ENCODE data around the gene ZBTB7B. TPM values are rescaled to one million over a fixed set of nuclear protein-coding genes. Genes with fewer than 3 reads are reported as not detected.

Gene ZBTB7B
- total RNA-seq, 5 donors from 2014 or later (not counting 1 experiment from before 2014, with no cell fraction given), result 39.6 to 68.4 (median 51.7) TPM

DNA sequence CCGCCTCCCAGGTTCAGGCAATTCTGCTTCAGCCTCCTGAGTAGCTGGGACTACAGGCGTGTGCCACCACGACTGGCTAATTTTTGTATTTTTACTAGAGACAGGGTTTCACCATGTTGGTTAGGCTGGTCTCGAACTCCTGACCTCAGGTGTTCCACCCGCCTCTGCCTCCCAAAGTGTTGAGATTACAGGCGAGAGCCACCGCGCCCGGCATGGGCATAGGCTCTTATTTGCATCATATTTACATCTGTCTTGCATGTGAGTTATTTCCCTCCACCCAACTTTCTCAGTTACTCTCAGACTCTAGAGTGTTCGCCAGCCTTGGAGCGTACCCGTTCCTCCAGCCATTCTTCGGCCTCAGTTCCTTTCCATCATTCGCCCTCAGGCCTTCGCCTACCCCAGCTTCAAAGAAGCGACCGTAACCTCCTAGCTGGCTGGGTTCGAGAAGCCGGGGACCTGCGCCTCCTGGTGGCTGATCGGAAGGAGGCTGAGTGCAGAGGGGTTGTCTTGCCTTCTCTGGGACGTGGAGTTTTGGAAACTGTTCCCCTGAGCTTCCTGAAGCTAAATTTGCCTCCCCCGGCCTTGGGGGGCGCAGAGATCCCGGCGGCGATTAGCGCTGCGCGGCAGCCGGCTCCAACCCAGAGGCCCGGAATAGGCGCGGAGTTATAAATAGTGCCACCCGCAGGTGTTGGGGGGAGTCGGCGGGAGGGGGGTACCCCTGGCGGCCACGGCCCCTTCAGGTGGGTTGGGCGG, 3.6 kb upstream of the ZBTB7B start:
- Mint-ChIP-seq H3K4me1 (peaks cover 27 to 33% (median 33%) of the 10 kb centered on the region in 3 donors), H3K27ac (peak overlapping the region; percentile 88 to 91), H3K9me3 (no peaks in the 10 kb centered on the region), H3K36me3 (no peaks in the 10 kb centered on the region), H3K27me3 (no peaks in the 10 kb centered on the region), H3K4me3 (peak overlapping the region; percentile 68 to 89 (median 81))
- WGBS (ENCODE audit: insufficient coverage), result 14% methylated on average over 31 of the region's 40 CpGs
- Histone ChIP-seq H3K4me3 (ENCODE audit: control insufficient read depth in 1 of 2, extremely low read depth in 1 of 2, low read length in 1 of 2) (peak overlapping the region; percentile 64 to 97), H3K27ac (ENCODE audit: low read length) (peak overlapping the region; percentile 95), H3K36me3 (ENCODE audit: control insufficient read depth in 2 of 2, extremely low read depth in 1 of 2, insufficient read depth in 1 of 2, low read length in 1 of 2) (no peaks in the 10 kb centered on the region), H3K9me3 (no peaks in the 10 kb centered on the region), H3K4me1 (ENCODE audit: control insufficient read depth in 1 of 2, extremely low read depth in 1 of 2, insufficient read depth in 2 of 2, low read length in 2 of 2) (peaks cover 9 to 61% of the 10 kb centered on the region in 2 experiments), H3K27me3 (replicated peaks in 1 of 2; ENCODE audit: control insufficient read depth in 2 of 2, extremely low read depth in 1 of 2, insufficient read depth in 2 of 2, low read length in 1 of 2) (no peaks in the 10 kb centered on the region)
- peak in 27 of 35 experiments; percentile 32 to 76 (median 54) for DNase-seq
- ChIA-PET POLR2A (no interaction called here), CTCF (interaction anchor here (0.6 to 2.1 kb wide), 14 partner anchors 8 to 956 kb away, joined by 3 to 29 read pairs (median 4); partner anchors contain the start of genes FLAD1 (in 1 of the 2) and PBXIP1 (in 1 of the 2))
- peak in 1 of 4 experiments; percentile 3 for ATAC-seq (replicated peaks in 1 of 4)

DNA sequence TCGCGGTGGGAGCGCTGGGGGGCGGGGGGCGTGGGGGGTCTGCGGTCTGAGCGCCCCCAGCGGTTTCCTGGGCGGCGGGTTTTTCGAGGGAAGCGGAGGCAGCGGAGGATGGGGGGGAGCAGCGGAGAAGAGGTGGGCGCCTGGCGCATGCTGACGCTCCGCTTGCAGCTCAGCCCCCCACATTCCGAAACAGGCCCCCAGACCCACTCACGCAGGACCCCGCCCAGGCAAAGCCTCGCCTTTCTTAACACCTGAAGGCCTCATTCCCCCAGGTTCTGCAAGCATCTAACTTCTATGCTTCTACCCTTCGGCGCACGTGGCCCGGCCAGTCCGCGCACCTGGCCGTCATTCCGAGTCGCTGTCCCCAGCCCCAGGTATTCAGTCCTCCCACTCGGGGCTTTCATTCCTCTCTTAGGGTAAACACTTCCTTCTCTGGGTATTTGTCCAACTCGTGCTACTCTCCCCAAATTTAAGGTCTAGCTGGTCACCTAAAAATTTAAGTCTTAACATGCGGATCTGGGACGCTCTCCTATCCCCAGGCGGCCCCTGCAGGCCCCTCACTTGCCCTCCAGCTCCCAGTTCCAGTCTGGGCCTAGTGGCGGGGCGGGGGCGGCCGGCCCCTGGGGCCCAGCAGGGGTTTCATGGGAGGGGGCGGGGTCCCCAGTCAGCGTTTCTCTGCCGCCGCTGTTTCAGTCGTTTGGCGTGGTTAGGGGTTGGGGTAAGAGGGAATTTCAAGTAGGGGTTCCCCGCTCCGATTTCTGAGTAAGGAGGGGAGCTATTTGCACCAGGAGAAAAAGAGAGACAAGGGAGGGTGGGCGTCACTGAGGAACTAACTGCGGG, 2.8 kb upstream of the ZBTB7B start:
- DNase-seq, result peak in 5 of 35 experiments; percentile 30 to 72 (median 39)
- H3K9me3 ChIP-seq, result no peaks in the 10 kb centered on the region
- peaks cover 35 to 41% (median 41%) of the 10 kb centered on the region in 3 donors for H3K4me1 Mint-ChIP-seq
- ChIA-PET CTCF (interaction anchor here (0.5 to 2.1 kb wide), 13 partner anchors 9 to 1013 kb away, joined by 3 to 29 read pairs (median 5); partner anchors contain the start of genes FLAD1 (in 1 of the 2), PBXIP1 (in 1 of the 2) and RAB13 (in 1 of the 2)), POLR2A (interaction anchor here in 1 of 2 donors (0.6 to 0.7 kb wide), 3 partner anchors 21 to 47 kb away, joined by 3 to 4 read pairs (median 3); no protein-coding TSS in a partner anchor)
- 2% methylated on average over 29 of the region's 50 CpGs for WGBS (ENCODE audit: insufficient coverage)
- H3K27ac ChIP-seq (ENCODE audit: low read length), result peak overlapping the region; percentile 95
- peaks cover 17 to 69% of the 10 kb centered on the region in 2 experiments for H3K4me1 ChIP-seq (ENCODE audit: control insufficient read depth in 1 of 2, extremely low read depth in 1 of 2, insufficient read depth in 2 of 2, low read length in 2 of 2)
- no peaks in the 10 kb centered on the region for H3K9me3 Mint-ChIP-seq
- H3K36me3 Mint-ChIP-seq, result no peaks in the 10 kb centered on the region
- H3K27me3 Mint-ChIP-seq, result no peaks in the 10 kb centered on the region
- peak overlapping the region; percentile 92 to 94 for H3K27ac Mint-ChIP-seq
- no peaks in the 10 kb centered on the region for H3K27me3 ChIP-seq (replicated peaks in 1 of 2; ENCODE audit: control insufficient read depth in 2 of 2, extremely low read depth in 1 of 2, insufficient read depth in 2 of 2, low read length in 1 of 2)
- H3K4me3 ChIP-seq (ENCODE audit: control insufficient read depth in 1 of 2, extremely low read depth in 1 of 2, low read length in 1 of 2), result peak overlapping the region; percentile 66 to 97
- H3K36me3 ChIP-seq (ENCODE audit: control insufficient read depth in 2 of 2, extremely low read depth in 1 of 2, insufficient read depth in 1 of 2, low read length in 1 of 2), result no peaks in the 10 kb centered on the region
- peak in 1 of 4 experiments; percentile 5 for ATAC-seq (replicated peaks in 1 of 4)
- H3K4me3 Mint-ChIP-seq, result peak overlapping the region; percentile 68 to 89 (median 86)

DNA sequence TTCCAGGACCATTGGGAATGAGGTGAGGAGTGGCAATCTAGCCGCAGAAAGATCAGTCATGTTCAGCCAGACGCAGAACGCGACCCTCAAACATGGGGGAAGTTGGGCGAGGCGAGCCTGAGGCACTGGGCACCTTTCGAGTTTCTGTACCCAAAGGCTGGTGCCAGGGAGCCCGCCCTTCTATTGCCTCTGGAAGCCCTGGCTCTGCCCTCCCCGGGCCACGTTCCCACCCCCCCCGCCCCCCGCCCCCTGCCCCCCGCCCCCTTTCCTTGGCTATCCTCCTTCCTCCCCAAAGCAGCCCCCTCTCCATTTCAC, 2.2 kb upstream of the ZBTB7B start:
- Histone ChIP-seq H3K4me3 (ENCODE audit: control insufficient read depth in 1 of 2, extremely low read depth in 1 of 2, low read length in 1 of 2) (peak overlapping the region; percentile 72 to 97), H3K9me3 (no peaks in the 10 kb centered on the region), H3K36me3 (ENCODE audit: control insufficient read depth in 2 of 2, extremely low read depth in 1 of 2, insufficient read depth in 1 of 2, low read length in 1 of 2) (no peaks in the 10 kb centered on the region), H3K4me1 (ENCODE audit: control insufficient read depth in 1 of 2, extremely low read depth in 1 of 2, insufficient read depth in 2 of 2, low read length in 2 of 2) (peaks cover 21 to 75% of the 10 kb centered on the region in 2 experiments), H3K27me3 (replicated peaks in 1 of 2; ENCODE audit: control insufficient read depth in 2 of 2, extremely low read depth in 1 of 2, insufficient read depth in 2 of 2, low read length in 1 of 2) (no peaks in the 10 kb centered on the region), H3K27ac (ENCODE audit: low read length) (peak overlapping the region; percentile 95)
- ChIA-PET POLR2A (interaction anchor here in 1 of 2 donors (0.6 to 0.7 kb wide), 3 partner anchors 20 to 46 kb away, joined by 3 to 4 read pairs (median 3); no protein-coding TSS in a partner anchor), CTCF (interaction anchor here (0.6 to 2.1 kb wide), 6 partner anchors 10 to 1014 kb away, joined by 3 to 29 read pairs (median 6); partner anchors contain the start of genes FLAD1 (in 1 of the 2), PBXIP1 (in 1 of the 2) and RAB13 (in 1 of the 2))
- H3K9me3 Mint-ChIP-seq, result no peaks in the 10 kb centered on the region
- H3K36me3 Mint-ChIP-seq, result no peaks in the 10 kb centered on the region
- peak overlapping the region; percentile 84 to 89 (median 86) for H3K4me3 Mint-ChIP-seq
- WGBS (ENCODE audit: insufficient coverage), result 7% methylated on average over 2 of the region's 13 CpGs
- peak overlapping the region; percentile 92 to 94 for H3K27ac Mint-ChIP-seq
- ATAC-seq (replicated peaks in 1 of 4), result no peak
- peaks cover 39 to 47% (median 45%) of the 10 kb centered on the region in 3 donors for H3K4me1 Mint-ChIP-seq
- DNase-seq, result peak in 1 of 35 experiments; percentile 42
- no peaks in the 10 kb centered on the region for H3K27me3 Mint-ChIP-seq

DNA sequence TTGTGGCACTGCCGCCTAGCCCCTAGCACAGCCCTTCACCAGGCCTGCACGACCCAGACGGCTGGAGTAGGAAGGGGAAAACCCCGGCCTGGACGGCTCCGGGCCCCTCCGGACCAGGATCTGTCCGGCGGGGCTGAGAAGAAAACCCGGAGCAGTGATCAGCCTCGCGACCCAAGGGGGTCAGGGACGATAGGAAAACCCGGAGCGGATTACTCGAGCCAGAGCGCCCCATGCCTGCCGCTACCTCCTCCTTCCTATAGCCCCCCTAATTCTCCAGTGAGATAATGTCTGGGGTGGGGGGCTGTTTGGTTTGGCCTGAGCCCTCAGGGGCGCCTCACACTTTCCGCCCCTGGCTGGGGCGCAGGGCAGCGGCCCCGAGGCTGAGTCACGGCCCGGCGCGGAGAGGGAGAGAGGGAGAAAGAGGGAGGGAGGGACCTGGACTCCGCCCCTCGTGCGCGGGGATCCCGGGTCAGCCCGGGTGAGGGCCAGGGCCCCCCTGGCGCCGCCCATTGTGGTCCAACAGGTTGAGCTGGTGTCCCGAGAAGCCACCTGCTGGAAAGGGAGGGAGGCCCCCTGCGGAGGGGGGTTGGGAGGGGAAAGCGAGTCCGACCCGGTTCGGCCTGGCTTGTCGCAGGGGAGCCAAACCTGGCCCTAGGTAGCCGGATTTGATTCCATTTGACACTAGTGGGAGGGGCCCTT, 1.7 kb upstream of the ZBTB7B start:
- peak; percentile 31 to 44 (median 39) for ATAC-seq (replicated peaks in 1 of 4)
- no peaks in the 10 kb centered on the region for H3K9me3 ChIP-seq
- no peaks in the 10 kb centered on the region for H3K27me3 Mint-ChIP-seq
- H3K4me1 ChIP-seq (ENCODE audit: control insufficient read depth in 1 of 2, extremely low read depth in 1 of 2, insufficient read depth in 2 of 2, low read length in 2 of 2), result peaks cover 21 to 80% of the 10 kb centered on the region in 2 experiments
- no peaks in the 10 kb centered on the region for H3K36me3 ChIP-seq (ENCODE audit: control insufficient read depth in 2 of 2, extremely low read depth in 1 of 2, insufficient read depth in 1 of 2, low read length in 1 of 2)
- peak overlapping the region; percentile 95 for H3K27ac ChIP-seq (ENCODE audit: low read length)
- CTCF ChIA-PET, result interaction anchor here (0.6 to 2.1 kb wide), 6 partner anchors 9 to 84 kb away, joined by 3 to 29 read pairs (median 4); partner anchors contain the start of gene FLAD1 (in 1 of the 2)
- under 1% methylated on average over 23 of the region's 43 CpGs for WGBS (ENCODE audit: insufficient coverage)
- no peaks in the 10 kb centered on the region for H3K9me3 Mint-ChIP-seq
- POLR2A ChIA-PET, result interaction anchor here in 1 of 2 donors (0.7 kb wide), 1 partner anchor 1105 kb away, joined by 4 read pairs; no protein-coding TSS in a partner anchor
- peak overlapping the region; percentile 84 to 85 for H3K27ac Mint-ChIP-seq
- H3K4me3 ChIP-seq (ENCODE audit: control insufficient read depth in 1 of 2, extremely low read depth in 1 of 2, low read length in 1 of 2), result peak overlapping the region; percentile 72 to 97
- H3K4me1 Mint-ChIP-seq, result peaks cover 44 to 52% (median 50%) of the 10 kb centered on the region in 3 donors
- peak in 32 of 35 experiments; percentile 32 to 80 (median 50) for DNase-seq
- peak overlapping the region; percentile 84 to 89 (median 88) for H3K4me3 Mint-ChIP-seq
- H3K36me3 Mint-ChIP-seq, result no peaks in the 10 kb centered on the region
- no peaks in the 10 kb centered on the region for H3K27me3 ChIP-seq (replicated peaks in 1 of 2; ENCODE audit: control insufficient read depth in 2 of 2, extremely low read depth in 1 of 2, insufficient read depth in 2 of 2, low read length in 1 of 2)

DNA sequence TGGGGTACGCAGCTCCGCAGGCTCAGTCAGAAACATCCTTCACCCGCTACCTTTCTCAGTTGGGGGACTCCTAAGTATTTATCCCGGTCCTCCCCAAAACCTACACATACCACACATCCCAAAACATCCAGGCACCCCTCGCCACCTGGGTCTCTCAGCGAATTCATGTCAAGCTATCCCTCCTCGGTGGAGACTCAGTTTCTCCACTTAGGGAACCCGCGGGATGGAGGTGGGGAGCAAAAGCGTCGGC, 1.3 kb upstream of the ZBTB7B start:
- peak overlapping the region; percentile 95 for H3K27ac ChIP-seq (ENCODE audit: low read length)
- peak overlapping the region; percentile 72 to 97 for H3K4me3 ChIP-seq (ENCODE audit: control insufficient read depth in 1 of 2, extremely low read depth in 1 of 2, low read length in 1 of 2)
- CTCF ChIA-PET, result interaction anchor here (0.6 to 1.6 kb wide), 3 partner anchors 11 to 16 kb away, joined by 4 to 5 read pairs (median 4); no protein-coding TSS in a partner anchor
- no peaks in the 10 kb centered on the region for H3K27me3 Mint-ChIP-seq
- no peaks in the 10 kb centered on the region for H3K36me3 Mint-ChIP-seq
- H3K9me3 Mint-ChIP-seq, result no peaks in the 10 kb centered on the region
- H3K4me1 Mint-ChIP-seq, result peaks cover 46 to 57% (median 53%) of the 10 kb centered on the region in 3 donors
- DNase-seq (no peak), ATAC-seq (replicated peaks in 1 of 4) (no peak)
- peaks cover 25 to 85% of the 10 kb centered on the region in 2 experiments for H3K4me1 ChIP-seq (ENCODE audit: control insufficient read depth in 1 of 2, extremely low read depth in 1 of 2, insufficient read depth in 2 of 2, low read length in 2 of 2)
- no peaks in the 10 kb centered on the region for H3K9me3 ChIP-seq
- 0% methylated on average over 6 of the region's 11 CpGs for WGBS (ENCODE audit: insufficient coverage)
- no peaks in the 10 kb centered on the region for H3K36me3 ChIP-seq (ENCODE audit: control insufficient read depth in 2 of 2, extremely low read depth in 1 of 2, insufficient read depth in 1 of 2, low read length in 1 of 2)
- no peaks in the 10 kb centered on the region for H3K27me3 ChIP-seq (replicated peaks in 1 of 2; ENCODE audit: control insufficient read depth in 2 of 2, extremely low read depth in 1 of 2, insufficient read depth in 2 of 2, low read length in 1 of 2)
- peak overlapping the region; percentile 84 to 89 (median 88) for H3K4me3 Mint-ChIP-seq
- POLR2A ChIA-PET, result interaction anchor here in 1 of 2 donors (0.7 kb wide), 1 partner anchor 1105 kb away, joined by 4 read pairs; no protein-coding TSS in a partner anchor
- peak overlapping the region; percentile 84 to 85 for H3K27ac Mint-ChIP-seq

All from T-cell (primary cell).